GM06990 (cell line): ENCODE results near the gene RAP1GAP2.

Source experiments
- DNase-seq: peaks from one replicate; pipeline ENCODE4 v3.0.0-alpha.2; 2011; ENCODE audit not compliant: insufficient read length; ENCODE audit errors: extremely low read depth
- H3K27me3 ChIP-seq: replicated peaks from 2 replicates; pipeline ENCODE4 v1.6.0; 2011; ENCODE audit warnings: low read length; ENCODE audit not compliant: control insufficient read depth, insufficient read depth
- H3K36me3 ChIP-seq: 2 replicates; pipeline ENCODE4 v1.5.1; 2011; ENCODE audit warnings: low read length; ENCODE audit not compliant: control insufficient read depth, insufficient read depth
- H3K4me3 ChIP-seq: replicated peaks from 2 replicates; pipeline ENCODE4 v1.5.1; 2011; ENCODE audit warnings: low read depth, mild to moderate bottlenecking, control low read depth, low read length
- TF ChIP-seq, protein P1 (sequence below): IDR thresholded peaks from 2 replicates; pipeline ENCODE4 v1.5.1; 2011; ENCODE audit warnings: low read length, control low read depth, mild to moderate bottlenecking, inconsistent platforms; ENCODE audit not compliant: insufficient read depth, poor library complexity, severe bottlenecking

Gene RAP1GAP2

DNA sequence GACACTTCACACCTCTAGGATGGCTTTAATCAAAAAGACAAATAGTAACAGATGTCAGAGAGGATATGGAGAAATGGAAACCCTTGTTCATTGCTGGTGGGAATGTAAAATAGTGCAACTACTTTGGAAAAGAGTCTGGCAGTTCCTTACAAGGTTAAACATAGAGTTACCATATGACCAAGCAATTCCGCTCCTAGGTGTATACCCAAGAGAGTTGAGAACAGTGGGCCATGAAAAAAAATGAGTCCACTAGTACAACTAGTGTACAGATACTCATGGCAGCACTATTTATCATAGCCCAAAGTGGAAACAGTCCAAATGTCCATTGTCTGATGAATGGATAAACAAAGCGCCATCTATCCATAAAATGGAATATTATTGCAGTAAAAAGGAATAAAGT lies 228.1 kb downstream of the RAP1GAP2 start:
- TF ChIP-seq, protein P1, sequence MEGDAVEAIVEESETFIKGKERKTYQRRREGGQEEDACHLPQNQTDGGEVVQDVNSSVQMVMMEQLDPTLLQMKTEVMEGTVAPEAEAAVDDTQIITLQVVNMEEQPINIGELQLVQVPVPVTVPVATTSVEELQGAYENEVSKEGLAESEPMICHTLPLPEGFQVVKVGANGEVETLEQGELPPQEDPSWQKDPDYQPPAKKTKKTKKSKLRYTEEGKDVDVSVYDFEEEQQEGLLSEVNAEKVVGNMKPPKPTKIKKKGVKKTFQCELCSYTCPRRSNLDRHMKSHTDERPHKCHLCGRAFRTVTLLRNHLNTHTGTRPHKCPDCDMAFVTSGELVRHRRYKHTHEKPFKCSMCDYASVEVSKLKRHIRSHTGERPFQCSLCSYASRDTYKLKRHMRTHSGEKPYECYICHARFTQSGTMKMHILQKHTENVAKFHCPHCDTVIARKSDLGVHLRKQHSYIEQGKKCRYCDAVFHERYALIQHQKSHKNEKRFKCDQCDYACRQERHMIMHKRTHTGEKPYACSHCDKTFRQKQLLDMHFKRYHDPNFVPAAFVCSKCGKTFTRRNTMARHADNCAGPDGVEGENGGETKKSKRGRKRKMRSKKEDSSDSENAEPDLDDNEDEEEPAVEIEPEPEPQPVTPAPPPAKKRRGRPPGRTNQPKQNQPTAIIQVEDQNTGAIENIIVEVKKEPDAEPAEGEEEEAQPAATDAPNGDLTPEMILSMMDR, result no peak
- Histone ChIP-seq H3K36me3 (no peaks in the 10 kb centered on the region), H3K4me3 (no peak overlapping the region), H3K27me3 (no peaks in the 10 kb centered on the region)
- no peak for DNase-seq

DNA sequence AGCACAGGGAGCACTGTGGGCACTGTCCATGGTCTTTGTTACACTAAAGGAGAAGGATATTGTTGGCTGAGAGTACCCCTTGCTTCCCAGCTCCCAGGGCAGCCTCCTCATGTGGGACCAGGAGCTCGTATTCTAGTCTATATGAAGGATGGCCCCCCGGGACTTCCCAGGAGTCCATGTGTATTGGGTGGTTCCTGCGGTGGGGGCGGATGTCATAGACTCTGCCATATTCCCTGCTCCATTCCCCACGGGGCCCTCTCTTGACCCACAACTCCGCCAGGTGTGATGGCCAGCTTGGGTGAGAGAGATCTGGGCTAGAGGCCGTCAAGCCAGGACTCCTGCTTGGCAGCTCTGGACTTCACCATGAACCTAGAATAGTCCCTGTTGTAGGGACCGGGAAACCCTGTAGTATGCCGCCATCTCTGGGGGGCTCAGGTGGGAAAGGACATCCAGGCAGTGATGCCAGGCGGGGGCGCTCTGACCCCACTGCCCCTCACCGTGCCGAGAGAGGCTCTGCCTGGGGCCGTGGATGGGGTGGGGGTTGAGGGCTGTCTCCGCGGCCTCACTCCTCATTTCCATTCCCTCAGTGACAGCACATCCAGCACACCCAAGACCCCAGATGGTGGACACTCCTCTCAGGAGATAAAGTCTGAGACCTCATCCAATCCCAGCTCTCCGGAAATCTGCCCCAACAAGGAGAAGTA lies 229.3 kb downstream of the RAP1GAP2 start:
- DNase-seq, result no peak
- no peaks in the 10 kb centered on the region for H3K36me3 ChIP-seq
- TF ChIP-seq, protein P1, result no peak
- no peak overlapping the region for H3K4me3 ChIP-seq
- H3K27me3 ChIP-seq, result no peaks in the 10 kb centered on the region

DNA sequence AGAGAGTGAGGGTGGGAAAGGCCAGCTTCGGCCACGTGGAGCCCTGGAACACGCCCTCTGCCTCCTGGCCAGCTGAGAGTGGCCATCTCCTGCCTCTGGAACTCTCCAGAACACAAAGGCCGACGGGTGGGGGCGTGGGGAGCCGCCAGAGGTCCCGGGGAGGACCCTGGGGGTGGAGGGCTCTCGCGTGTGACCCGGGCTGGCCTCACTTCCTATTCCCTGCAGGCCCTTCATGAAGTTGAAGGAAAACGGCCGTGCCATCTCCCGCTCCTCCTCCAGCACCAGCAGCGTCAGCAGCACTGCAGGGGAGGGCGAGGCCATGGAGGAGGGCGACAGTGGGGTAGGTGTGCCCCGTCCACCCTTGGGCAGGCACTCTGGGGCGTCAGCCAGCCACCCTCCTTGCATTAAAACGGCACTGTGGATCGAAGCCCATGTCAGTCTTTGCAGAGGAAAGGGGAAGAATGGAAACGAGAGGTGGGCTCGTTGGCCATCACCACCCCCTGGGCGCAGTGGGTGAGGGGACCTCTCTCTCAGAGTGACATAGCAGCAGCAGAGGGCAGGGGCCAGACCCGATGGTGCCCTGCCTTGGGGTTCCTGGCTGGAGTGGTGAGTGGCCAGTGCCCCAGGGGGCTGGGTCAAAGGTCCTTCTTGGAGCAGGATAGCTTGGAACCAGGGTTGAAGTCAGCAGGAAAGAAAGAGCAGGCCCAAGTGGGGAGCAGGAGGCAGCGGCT lies 230.1 kb downstream of the RAP1GAP2 start:
- TF ChIP-seq, protein P1, result no peak
- Histone ChIP-seq H3K36me3 (no peaks in the 10 kb centered on the region), H3K4me3 (no peak overlapping the region)

DNA sequence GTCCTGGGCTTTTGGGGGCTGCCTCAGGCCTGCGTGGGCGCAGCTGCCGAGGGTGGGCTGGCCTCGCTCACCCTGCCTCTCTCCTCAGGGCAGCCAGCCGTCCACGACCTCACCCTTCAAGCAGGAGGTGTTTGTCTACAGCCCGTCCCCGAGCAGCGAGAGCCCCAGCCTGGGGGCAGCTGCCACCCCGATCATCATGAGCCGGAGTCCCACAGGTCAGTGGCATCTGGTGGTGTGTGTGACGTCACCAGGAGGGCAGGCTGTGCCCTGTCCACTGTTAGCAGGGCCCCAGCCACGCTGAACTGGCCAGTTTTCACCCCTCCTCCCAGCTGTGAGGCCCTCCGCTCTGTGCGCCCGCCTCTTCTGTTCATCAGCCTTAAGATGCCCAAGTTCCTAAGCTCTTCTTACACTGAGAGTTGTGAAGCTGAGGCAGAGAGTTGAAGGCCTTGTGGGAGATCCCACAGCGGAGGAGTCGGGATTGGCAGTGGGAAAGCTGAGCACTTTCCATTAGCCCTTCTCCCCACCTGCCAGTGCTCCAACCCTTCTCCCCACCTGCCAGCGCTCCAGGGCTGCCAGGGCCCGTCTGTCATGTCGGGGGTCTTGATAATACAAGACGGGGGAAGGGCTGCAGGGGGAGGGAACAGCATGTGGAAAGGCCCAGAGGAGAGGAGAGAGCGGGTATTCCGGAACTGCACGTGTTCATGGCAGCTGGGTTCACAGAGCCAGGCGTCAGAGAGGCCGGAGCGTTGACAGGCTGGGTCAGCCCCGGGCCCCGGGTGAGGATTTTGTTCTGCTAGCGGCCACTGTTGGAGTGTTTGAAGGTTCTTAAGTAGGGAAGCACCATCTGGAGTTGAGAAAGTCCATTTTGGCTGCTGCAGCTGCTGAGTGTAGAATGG lies 230.9 kb downstream of the RAP1GAP2 start:
- Histone ChIP-seq H3K4me3 (no peak overlapping the region), H3K36me3 (no peaks in the 10 kb centered on the region), H3K27me3 (no peaks in the 10 kb centered on the region)
- TF ChIP-seq, protein P1, result no peak
- DNase-seq, result no peak

More for the DNA sequence above, 230.1 kb downstream of the RAP1GAP2 start:
- no peak for DNase-seq
- H3K27me3 ChIP-seq, result no peaks in the 10 kb centered on the region

DNA sequence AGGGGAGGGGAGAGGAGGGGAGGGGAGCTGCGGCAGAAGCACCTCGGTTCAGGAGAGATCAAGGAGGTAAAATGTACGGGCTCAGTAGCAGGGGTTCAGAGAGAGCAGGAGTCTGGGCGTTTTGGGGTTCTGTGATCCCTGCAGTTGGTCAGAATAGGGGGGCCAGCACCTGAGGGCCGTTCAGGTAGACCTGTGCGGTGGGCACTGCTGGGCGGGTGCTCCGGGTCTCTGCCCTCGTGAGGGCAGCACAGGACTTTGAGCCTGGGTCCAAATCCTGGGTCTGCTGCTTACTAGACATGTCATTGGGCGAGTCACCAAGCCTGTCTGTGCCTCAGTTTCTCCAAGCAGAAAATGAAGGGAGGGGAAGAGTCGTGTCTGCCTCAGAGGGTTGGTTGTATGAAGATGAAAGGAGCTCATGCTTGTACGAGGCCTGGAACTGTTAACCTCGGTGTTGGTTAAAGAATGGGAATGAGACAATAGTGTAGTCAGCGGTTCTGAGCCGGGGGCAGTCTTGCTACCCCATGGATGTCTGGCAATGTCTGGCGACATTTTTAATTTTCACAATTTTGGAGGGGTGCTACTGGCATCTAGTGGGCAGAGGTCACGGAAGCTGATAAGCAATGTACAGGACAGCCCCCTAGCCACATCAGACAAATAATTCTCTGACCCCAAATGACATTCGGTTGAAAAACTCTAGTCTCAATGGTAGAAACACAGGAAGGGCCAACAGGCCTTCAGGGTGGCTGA lies 231.7 kb downstream of the RAP1GAP2 start:
- DNase-seq, result no peak
- Histone ChIP-seq H3K36me3 (no peaks in the 10 kb centered on the region), H3K27me3 (no peaks in the 10 kb centered on the region), H3K4me3 (no peak overlapping the region)
- TF ChIP-seq, protein P1, result no peak
